Measurements from ENCODE around the gene WWOX.

WWOX gene

GRCh38 chr16:78574571-78574970, 475.1 kb downstream of the WWOX start:
- Histone ChIP-seq H3K27me3 (no peaks in the 10 kb centered on the region), H3K27ac (no peak overlapping the region), H3K9me3 (no peaks in the 10 kb centered on the region), H3K4me1 (no peaks in the 10 kb centered on the region), H3K36me3 (no peaks in the 10 kb centered on the region), H3K4me3 (no peak overlapping the region)
- TF ChIP-seq CTCF (IDR thresholded peaks at IDR 0.05): no peak
- intact Hi-C loops (cut with DNase I; ENCODE audit: low total_unique reads): no loop called here
- no peak for DNase-seq

- H3K27ac ChIP-seq: no peak overlapping the region
- no peak overlapping the region for H3K4me3 ChIP-seq
- intact Hi-C loops (cut with DNase I; ENCODE audit: low total_unique reads): no loop called here
- no peaks in the 10 kb centered on the region for H3K27me3 ChIP-seq
- H3K36me3 ChIP-seq: no peaks in the 10 kb centered on the region
- TF ChIP-seq CTCF (IDR thresholded peaks at IDR 0.05): no peak
- no peaks in the 10 kb centered on the region for H3K9me3 ChIP-seq
- DNase-seq: no peak
- no peaks in the 10 kb centered on the region for H3K4me1 ChIP-seq
Measured at GRCh38 chr16:78576941-78577340, 477.5 kb downstream of the WWOX start.

- no peaks in the 10 kb centered on the region for H3K27me3 ChIP-seq
- H3K9me3 ChIP-seq: no peaks in the 10 kb centered on the region
- TF ChIP-seq CTCF (IDR thresholded peaks at IDR 0.05): no peak
- DNase-seq: no peak
- H3K4me1 ChIP-seq: no peaks in the 10 kb centered on the region
- intact Hi-C loops (cut with DNase I; ENCODE audit: low total_unique reads): no loop called here
- no peak overlapping the region for H3K27ac ChIP-seq
- H3K36me3 ChIP-seq: no peaks in the 10 kb centered on the region
- H3K4me3 ChIP-seq: no peak overlapping the region
Measured at GRCh38 chr16:78577630-78578029, 478.2 kb downstream of the WWOX start.

GRCh38 chr16:78579020-78579419, 479.6 kb downstream of the WWOX start:
- Histone ChIP-seq H3K27ac (no peak overlapping the region), H3K36me3 (no peaks in the 10 kb centered on the region), H3K4me3 (no peak overlapping the region), H3K9me3 (no peaks in the 10 kb centered on the region), H3K4me1 (no peaks in the 10 kb centered on the region), H3K27me3 (no peaks in the 10 kb centered on the region)
- intact Hi-C loops (cut with DNase I; ENCODE audit: low total_unique reads): no loop called here
- DNase-seq: no peak
- TF ChIP-seq CTCF (IDR thresholded peaks at IDR 0.05): no peak

- no peaks in the 10 kb centered on the region for H3K27me3 ChIP-seq
- H3K9me3 ChIP-seq: no peaks in the 10 kb centered on the region
- TF ChIP-seq CTCF (IDR thresholded peaks at IDR 0.05): no peak
- H3K4me1 ChIP-seq: no peaks in the 10 kb centered on the region
- DNase-seq: no peak
- no peak overlapping the region for H3K4me3 ChIP-seq
- no peaks in the 10 kb centered on the region for H3K36me3 ChIP-seq
- no peak overlapping the region for H3K27ac ChIP-seq
- intact Hi-C loops (cut with DNase I; ENCODE audit: low total_unique reads): no loop called here
Measured at GRCh38 chr16:78583441-78583840, 484.0 kb downstream of the WWOX start.

- DNase-seq: no peak
- Histone ChIP-seq H3K4me3 (no peak overlapping the region), H3K27me3 (no peaks in the 10 kb centered on the region), H3K9me3 (no peaks in the 10 kb centered on the region), H3K27ac (no peak overlapping the region), H3K36me3 (no peaks in the 10 kb centered on the region), H3K4me1 (no peaks in the 10 kb centered on the region)
- intact Hi-C loops (cut with DNase I; ENCODE audit: low total_unique reads): no loop called here
- TF ChIP-seq CTCF (IDR thresholded peaks at IDR 0.05): no peak
Measured at GRCh38 chr16:78584213-78584860, 484.9 kb downstream of the WWOX start.

All from tibial artery (tissue), 4 donors.